Measurements from ENCODE around the gene LRMDA. TPM values are rescaled to one million over a fixed set of nuclear protein-coding genes. Genes with fewer than 3 reads are reported as not detected.

LRMDA gene
- total RNA-seq, 1 experiment from 2014 or later, result 4.8 TPM

- intact Hi-C loops (cut with micrococcal nuclease), result no loop called here
- Histone ChIP-seq H3K9ac (ENCODE audit: low read length) (no peak overlapping the region), H3K79me2 (ENCODE audit: insufficient read depth, low read length) (no peaks in the 10 kb centered on the region), H3K27me3 (ENCODE audit: insufficient read depth, low read length) (0 out of 2 replicates have a peak, but pooled peaks cover under 1% of the 10 kb centered on the region), H3K9me2 (ENCODE audit: insufficient read depth) (no peaks in the 10 kb centered on the region), H3K27ac (ENCODE audit: low read depth, low read length) (no peak overlapping the region), H3K4me3 (replicated peaks in 1 of 2; ENCODE audit: low read depth in 1 of 2, low read length in 2 of 2) (no peak overlapping the region), H3K9me3 (ENCODE audit: control insufficient read depth in 1 of 2, insufficient read depth in 1 of 2, low read depth in 1 of 2, low read length in 2 of 2) (no peaks in the 10 kb centered on the region), H2AFZ (ENCODE audit: low read depth, low read length, poor library complexity, severe bottlenecking) (no peak overlapping the region), H4K20me1 (ENCODE audit: insufficient read depth) (no peaks in the 10 kb centered on the region), H3K4me1 (ENCODE audit: control insufficient read depth in 1 of 2, insufficient read depth in 2 of 2, low read length in 2 of 2) (no peaks in the 10 kb centered on the region), H3K4me2 (ENCODE audit: low read length) (no peak overlapping the region), H3K36me3 (ENCODE audit: control insufficient read depth in 1 of 2, insufficient read depth in 2 of 2, low read length in 2 of 2) (no peaks in the 10 kb centered on the region)
- no peak for DNase-seq (ENCODE audit: low read depth, low spot score)
- no peak for TF ChIP-seq SP1 (IDR thresholded peaks at IDR 0.05; ENCODE audit: low read depth)
- no peak for TF ChIP-seq POLR2AphosphoS5 (IDR thresholded peaks at IDR 0.05; ENCODE audit: low read depth, low read length)
- TF ChIP-seq YY1 (IDR thresholded peaks at IDR 0.05; ENCODE audit: extremely low read depth, insufficient replicate concordance, low read depth, low read length), result no peak
- no peak for TF ChIP-seq FOSL1 (IDR thresholded peaks at IDR 0.05; ENCODE audit: low read depth)
- TF ChIP-seq CBX3 (IDR thresholded peaks at IDR 0.05; ENCODE audit: low read depth), result no peak
- TF ChIP-seq JUND (IDR thresholded peaks at IDR 0.05), result no peak
- TF ChIP-seq ELF1 (IDR thresholded peaks at IDR 0.05; ENCODE audit: borderline replicate concordance, low read depth), result no peak
- no peak for TF ChIP-seq SRF (IDR thresholded peaks at IDR 0.05; ENCODE audit: low read depth)
- TF ChIP-seq EZH2 (IDR thresholded peaks at IDR 0.05), result no peak
- BruUV-seq (replicated peaks), result no TSS peak
- RAD21 ChIA-PET (ENCODE audit: low non-redundant PET in 1 of 2, low total read pairs in 2 of 2, uncharacterized antibody in 2 of 2, unreplicated experiment in 2 of 2), result no interaction called here
- no peak for ATAC-seq
- POLR2A ChIA-PET, result no interaction called here
- CTCF ChIA-PET, result no interaction called here
Measured at GRCh38 chr10:76197293-76197692, 765.9 kb downstream of the LRMDA start.

DNA sequence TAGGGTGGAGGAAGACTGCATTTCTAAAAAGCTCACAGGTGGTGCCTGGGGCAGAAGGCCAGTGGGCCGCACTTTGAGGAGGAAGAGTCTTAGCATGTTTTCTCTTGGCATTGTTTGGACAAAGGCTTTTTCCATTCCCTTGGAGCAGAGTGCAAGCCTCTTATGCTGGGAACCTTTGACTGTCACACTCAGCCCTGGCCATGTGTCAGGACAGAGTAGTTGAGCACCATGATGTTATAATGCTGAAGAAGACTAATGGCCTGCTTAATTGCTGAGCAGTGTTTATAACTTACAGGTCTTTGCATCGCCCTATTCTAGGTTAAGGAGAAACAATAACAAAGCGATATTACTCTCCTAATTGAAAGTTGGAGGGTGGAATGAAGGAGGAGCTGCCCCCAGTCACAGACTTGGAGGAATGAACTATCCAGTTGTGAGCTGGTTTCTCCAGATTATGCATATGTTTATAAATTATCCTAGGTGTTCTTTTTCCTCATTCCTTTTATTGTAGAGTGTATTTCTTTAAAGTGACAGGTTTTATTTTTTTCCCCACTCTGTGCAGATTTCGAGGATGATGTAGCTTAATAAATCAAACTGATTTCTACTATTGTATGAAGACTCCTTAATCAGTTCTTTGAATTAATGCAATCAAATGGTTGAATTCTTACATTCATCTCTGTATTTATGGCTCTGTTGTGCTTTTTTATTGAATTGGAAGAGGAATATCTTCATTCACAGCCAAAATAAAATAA lies 767.0 kb downstream of the LRMDA start:
- Histone ChIP-seq H3K36me3 (ENCODE audit: control insufficient read depth in 1 of 2, insufficient read depth in 2 of 2, low read length in 2 of 2) (no peaks in the 10 kb centered on the region), H3K79me2 (ENCODE audit: insufficient read depth, low read length) (no peaks in the 10 kb centered on the region), H3K9ac (ENCODE audit: low read length) (no peak overlapping the region), H3K27me3 (ENCODE audit: insufficient read depth, low read length) (peaks cover 7% of the 10 kb centered on the region; the same call in 1 of the 2 replicates), H3K4me3 (replicated peaks in 1 of 2; ENCODE audit: low read depth in 1 of 2, low read length in 2 of 2) (no peak overlapping the region), H3K27ac (ENCODE audit: low read depth, low read length) (no peak overlapping the region), H3K4me1 (ENCODE audit: control insufficient read depth in 1 of 2, insufficient read depth in 2 of 2, low read length in 2 of 2) (no peaks in the 10 kb centered on the region), H3K9me3 (ENCODE audit: control insufficient read depth in 1 of 2, insufficient read depth in 1 of 2, low read depth in 1 of 2, low read length in 2 of 2) (no peaks in the 10 kb centered on the region), H4K20me1 (ENCODE audit: insufficient read depth) (no peaks in the 10 kb centered on the region), H3K9me2 (ENCODE audit: insufficient read depth) (no peaks in the 10 kb centered on the region), H3K4me2 (ENCODE audit: low read length) (no peak overlapping the region), H2AFZ (ENCODE audit: low read depth, low read length, poor library complexity, severe bottlenecking) (no peak overlapping the region)
- no peak for DNase-seq (ENCODE audit: low read depth, low spot score)
- TF ChIP-seq MAX (IDR thresholded peaks at IDR 0.05) (no peak), EGR1 (IDR thresholded peaks at IDR 0.05; ENCODE audit: low read depth) (no peak), ATF3 (IDR thresholded peaks at IDR 0.05) (no peak), CEBPB (IDR thresholded peaks at IDR 0.05; ENCODE audit: low read depth) (no peak), SIN3A (IDR thresholded peaks at IDR 0.05; ENCODE audit: low read depth) (no peak), ZNF274 (IDR thresholded peaks at IDR 0.05; ENCODE audit: low read depth, low read length) (no peak), POLR2A (IDR thresholded peaks at IDR 0.05; ENCODE audit: borderline replicate concordance, extremely low read depth, insufficient read depth, insufficient read length) (no peak)
- TF ChIP-seq, protein P1, sequence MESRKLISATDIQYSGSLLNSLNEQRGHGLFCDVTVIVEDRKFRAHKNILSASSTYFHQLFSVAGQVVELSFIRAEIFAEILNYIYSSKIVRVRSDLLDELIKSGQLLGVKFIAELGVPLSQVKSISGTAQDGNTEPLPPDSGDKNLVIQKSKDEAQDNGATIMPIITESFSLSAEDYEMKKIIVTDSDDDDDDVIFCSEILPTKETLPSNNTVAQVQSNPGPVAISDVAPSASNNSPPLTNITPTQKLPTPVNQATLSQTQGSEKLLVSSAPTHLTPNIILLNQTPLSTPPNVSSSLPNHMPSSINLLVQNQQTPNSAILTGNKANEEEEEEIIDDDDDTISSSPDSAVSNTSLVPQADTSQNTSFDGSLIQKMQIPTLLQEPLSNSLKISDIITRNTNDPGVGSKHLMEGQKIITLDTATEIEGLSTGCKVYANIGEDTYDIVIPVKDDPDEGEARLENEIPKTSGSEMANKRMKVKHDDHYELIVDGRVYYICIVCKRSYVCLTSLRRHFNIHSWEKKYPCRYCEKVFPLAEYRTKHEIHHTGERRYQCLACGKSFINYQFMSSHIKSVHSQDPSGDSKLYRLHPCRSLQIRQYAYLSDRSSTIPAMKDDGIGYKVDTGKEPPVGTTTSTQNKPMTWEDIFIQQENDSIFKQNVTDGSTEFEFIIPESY (IDR thresholded peaks at IDR 0.05; ENCODE audit: extremely low read depth, insufficient replicate concordance, low read length), result no peak
- POLR2A ChIA-PET, result no interaction called here
- no peak for ATAC-seq
- RAD21 ChIA-PET (ENCODE audit: low non-redundant PET in 1 of 2, low total read pairs in 2 of 2, uncharacterized antibody in 2 of 2, unreplicated experiment in 2 of 2), result no interaction called here
- CTCF ChIA-PET, result no interaction called here
- intact Hi-C loops (cut with micrococcal nuclease), result no loop called here
- BruUV-seq (replicated peaks), result no TSS peak

Measured in HCT116 (cell line).